Right cardiac atrium (tissue), 5 donors: ENCODE measurements around the gene TMEM44. TPM values are rescaled to one million over a fixed set of nuclear protein-coding genes. Genes with fewer than 3 reads are reported as not detected.

Source experiments
- ATAC-seq, 2 donors: fragments of 200-7000 bp; cut with Tn5 transposase; one replicate each; pipeline versions ENCODE4 v1.8.0 to v1.9.1; 2020; ENCODE audit warnings: moderate library complexity in 2 of 2, mild to moderate bottlenecking in 1 of 2
- DNase-seq, 3 donors: peaks; one replicate each; pipeline ENCODE4 v3.0.0-alpha.2; 2020
- H3K27ac ChIP-seq: one replicate; pipeline ENCODE4 v1.5.1; 2013; ENCODE audit warnings: mild to moderate bottlenecking, low read length, control low read depth, moderate library complexity
- H3K27me3 ChIP-seq: one replicate; pipeline ENCODE4 v1.6.1; 2013; ENCODE audit not compliant: control insufficient read depth, insufficient read depth
- H3K4me1 ChIP-seq: one replicate; pipeline ENCODE4 v1.6.1; 2013; ENCODE audit warnings: low read length; ENCODE audit not compliant: control insufficient read depth, insufficient read depth
- H3K4me3 ChIP-seq: one replicate; pipeline ENCODE4 v1.5.1; 2013; ENCODE audit warnings: low read length, control low read depth
- H3K9me3 ChIP-seq: one replicate; pipeline ENCODE4 v1.6.1; 2013; ENCODE audit warnings: low read length; ENCODE audit not compliant: control insufficient read depth
- WGBS: extraction: QIAGEN DNeasy Blood & Tissue Kit; methylation state at CpG from one replicate; pipeline ENCODE4 v1.1.7; 2013; 5-methylcytosine and 5-hydroxymethylcytosine counted together
- intact Hi-C, 4 donors: fragments of 100-400 bp; cut with DNase I; formaldehyde crosslinking; loops; one replicate each; pipeline versions ENCODE4 v1.11.0 to v1.14.0; 2022 to 2023
- polyA plus RNA-seq: library from polyadenylated mRNA; stranded (reverse); fragments of 200-250 nt; gene quantifications from one replicate; pipeline ENCODE4 v1.2.3, GENCODE V29; 2013
- total RNA-seq, 4 donors: library from RNA; stranded (reverse); fragmentation: NEBNext Ultra II Directional; extraction: Animal tissue kit (Norgen Biotek cat#: 25700); gene quantifications; one replicate each; pipeline ENCODE4 v1.2.1, GENCODE V29; 2021
- donor health status: healthy with polysubstance abuse.
- donor health status: DM: no; HTN: yes; CAD: no.
- donor health status: DM: no; HTN: no; CAD: no.
- donor health status: DM: no; HTN: yes; CAD: no; lungs with severe emphysema.
- donor health status: DM: yes; HTN: yes; CAD: no.

The TMEM44 gene
- total and polyA plus RNA-seq, 5 donors, result 5.1 to 11.3 (median 7.6) TPM

DNA sequence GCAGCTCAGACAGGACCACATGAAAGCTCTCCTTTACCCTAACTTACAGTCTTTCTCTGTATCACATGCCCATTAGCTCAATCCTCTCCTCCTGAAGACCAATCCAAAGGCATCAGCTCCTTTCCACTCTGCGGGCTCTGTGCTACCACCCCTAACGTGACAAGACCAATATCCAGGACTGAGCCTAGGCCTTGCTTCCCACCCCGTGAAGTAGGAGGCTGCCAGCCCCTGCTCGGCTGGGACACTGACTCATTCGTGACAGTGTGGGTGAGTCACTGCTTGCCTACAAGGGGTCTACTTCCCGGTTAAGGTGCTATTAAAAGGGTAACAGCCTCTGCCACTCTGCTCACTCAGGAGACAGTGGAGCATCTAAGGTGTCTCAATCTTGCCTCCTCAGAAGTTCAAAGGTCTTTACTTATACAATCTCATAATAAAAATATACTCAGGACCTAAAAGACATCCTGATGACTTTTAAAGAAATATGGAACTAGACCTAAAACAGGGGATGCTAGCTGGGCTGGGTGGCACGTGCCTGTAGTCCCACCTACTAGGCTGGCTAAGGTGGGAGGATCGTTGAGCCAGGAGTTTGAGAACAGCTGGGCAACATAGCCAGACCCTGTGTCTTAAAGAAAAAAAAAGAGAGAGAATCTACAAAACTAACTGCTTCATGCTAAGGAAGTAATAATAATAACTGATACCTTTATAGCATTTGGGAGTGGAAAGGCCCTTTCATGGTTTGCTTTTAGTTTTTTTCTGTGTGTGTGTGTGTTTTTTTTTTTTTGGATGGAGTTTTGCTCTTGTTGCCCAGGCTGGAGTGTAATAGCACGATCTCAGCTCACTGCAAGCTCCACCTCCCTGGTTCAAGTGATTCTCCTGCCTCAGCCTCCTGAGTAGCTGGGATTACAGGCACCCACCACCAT lies 55.0 kb downstream of the TMEM44 start:
- peak overlapping the region; percentile 57 for H3K27ac ChIP-seq
- H3K27me3 ChIP-seq, result no peaks in the 10 kb centered on the region
- intact Hi-C loops, result loop anchor here in 2 of 4 donors (5.0 kb wide), 2 partner anchors 101 to 106 kb away; no protein-coding TSS in a partner anchor
- peaks cover 8% of the 10 kb centered on the region for H3K4me1 ChIP-seq
- no peak overlapping the region for H3K4me3 ChIP-seq
- H3K9me3 ChIP-seq, result no peaks in the 10 kb centered on the region
- ATAC-seq (peak; percentile 19 to 75), DNase-seq (peak; percentile 71 to 82 (median 76))
- WGBS, result 53% methylated on average over 9 of the region's 9 CpGs

DNA sequence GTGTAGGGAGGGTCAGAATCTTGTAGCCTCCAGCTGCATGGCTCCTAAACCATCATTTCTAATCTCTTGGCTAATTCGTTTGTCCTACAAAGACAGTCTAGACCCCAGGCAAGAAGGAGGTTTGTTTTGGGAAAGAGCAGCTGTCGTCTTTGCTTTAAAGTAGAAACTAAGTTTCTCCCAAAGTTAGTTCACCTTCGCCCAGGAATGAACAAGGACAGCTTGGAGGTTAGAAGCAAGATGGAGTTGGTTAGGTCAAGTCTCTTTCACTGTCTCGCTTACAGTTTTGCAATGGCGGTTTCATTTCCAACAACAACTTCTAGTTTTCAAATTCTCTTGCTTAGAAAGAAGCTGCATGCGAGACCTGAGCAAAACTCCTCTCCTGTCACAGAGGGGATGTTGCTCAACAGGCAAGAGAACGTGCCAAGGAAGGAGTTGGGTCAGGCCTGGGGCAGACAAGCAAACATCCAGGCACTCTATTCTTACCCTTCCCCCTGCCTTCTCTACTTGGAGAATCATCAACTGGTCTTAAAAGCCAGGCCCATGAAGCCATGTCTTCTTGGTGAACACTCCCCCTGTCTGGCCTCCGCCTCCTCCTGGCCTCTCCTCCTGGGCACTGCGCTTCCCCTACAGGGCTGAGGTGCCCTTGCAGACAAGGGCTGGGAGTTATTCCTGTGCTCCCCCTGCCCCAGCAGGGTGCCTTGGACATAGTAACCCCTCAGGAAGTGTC lies 57.6 kb downstream of the TMEM44 start:
- no peaks in the 10 kb centered on the region for H3K27me3 ChIP-seq
- H3K9me3 ChIP-seq, result no peaks in the 10 kb centered on the region
- WGBS, result 71% methylated on average over 9 of the region's 9 CpGs
- intact Hi-C loops, result loop anchor here in 2 of 4 donors (5.0 kb wide), 2 partner anchors 98 to 103 kb away; no protein-coding TSS in a partner anchor
- ATAC-seq (peak; percentile 20 to 32), DNase-seq (peak; percentile 65 to 81 (median 76))
- peak overlapping the region; percentile 55 for H3K27ac ChIP-seq
- H3K4me3 ChIP-seq, result no peak overlapping the region
- peaks cover 20% of the 10 kb centered on the region for H3K4me1 ChIP-seq

DNA sequence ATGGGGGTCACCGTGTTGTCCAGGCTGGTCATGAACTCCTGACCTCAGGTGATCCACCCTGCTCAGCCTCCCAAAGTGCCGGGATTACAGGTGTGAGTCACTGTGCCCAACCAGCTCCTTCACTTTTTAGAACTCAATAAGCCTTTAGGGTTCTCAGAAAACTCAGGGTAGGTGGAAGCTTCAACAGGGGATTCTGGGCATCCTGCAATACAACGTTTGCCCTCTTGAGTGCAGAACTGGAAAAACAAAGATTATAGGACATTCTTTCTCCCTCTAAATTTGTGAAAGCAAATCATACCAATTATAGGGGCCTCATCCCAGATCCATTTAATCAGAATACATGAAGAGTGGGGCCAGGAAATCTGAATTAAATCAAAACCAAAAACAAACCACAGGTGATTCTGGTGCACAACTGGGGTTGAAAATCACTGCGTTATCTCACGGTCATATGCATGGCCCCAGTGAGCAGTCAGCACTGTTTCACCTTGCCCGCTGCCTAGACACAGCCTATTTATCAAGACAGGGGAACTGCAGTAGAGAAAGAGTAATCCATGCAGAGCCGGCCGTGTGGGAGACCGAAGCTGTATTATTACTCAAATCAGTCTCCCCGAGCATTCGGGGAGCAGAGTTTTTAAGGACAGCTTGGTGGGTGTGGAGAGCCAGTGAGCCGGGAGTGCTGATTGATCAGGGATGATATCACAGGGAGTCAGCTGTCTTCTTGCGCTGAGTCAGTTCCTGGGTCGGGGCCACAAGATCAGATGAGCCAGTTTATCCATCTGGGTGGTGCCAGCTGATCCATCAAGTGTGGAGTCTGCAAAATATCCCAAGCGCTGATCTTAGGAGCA lies 58.4 kb downstream of the TMEM44 start:
- ATAC-seq (no peak), DNase-seq (peak; percentile 46 to 67 (median 60))
- intact Hi-C loops, result loop anchor here (5.0 kb wide), 3 partner anchors 88 to 103 kb away; partner anchors contain the start of gene ATP13A3 (in 1 of the 4)
- peaks cover 22% of the 10 kb centered on the region for H3K4me1 ChIP-seq
- no peak overlapping the region for H3K4me3 ChIP-seq
- WGBS, result 49% methylated on average over 15 of the region's 15 CpGs
- H3K9me3 ChIP-seq, result no peaks in the 10 kb centered on the region
- no peaks in the 10 kb centered on the region for H3K27me3 ChIP-seq
- no peak overlapping the region for H3K27ac ChIP-seq

DNA sequence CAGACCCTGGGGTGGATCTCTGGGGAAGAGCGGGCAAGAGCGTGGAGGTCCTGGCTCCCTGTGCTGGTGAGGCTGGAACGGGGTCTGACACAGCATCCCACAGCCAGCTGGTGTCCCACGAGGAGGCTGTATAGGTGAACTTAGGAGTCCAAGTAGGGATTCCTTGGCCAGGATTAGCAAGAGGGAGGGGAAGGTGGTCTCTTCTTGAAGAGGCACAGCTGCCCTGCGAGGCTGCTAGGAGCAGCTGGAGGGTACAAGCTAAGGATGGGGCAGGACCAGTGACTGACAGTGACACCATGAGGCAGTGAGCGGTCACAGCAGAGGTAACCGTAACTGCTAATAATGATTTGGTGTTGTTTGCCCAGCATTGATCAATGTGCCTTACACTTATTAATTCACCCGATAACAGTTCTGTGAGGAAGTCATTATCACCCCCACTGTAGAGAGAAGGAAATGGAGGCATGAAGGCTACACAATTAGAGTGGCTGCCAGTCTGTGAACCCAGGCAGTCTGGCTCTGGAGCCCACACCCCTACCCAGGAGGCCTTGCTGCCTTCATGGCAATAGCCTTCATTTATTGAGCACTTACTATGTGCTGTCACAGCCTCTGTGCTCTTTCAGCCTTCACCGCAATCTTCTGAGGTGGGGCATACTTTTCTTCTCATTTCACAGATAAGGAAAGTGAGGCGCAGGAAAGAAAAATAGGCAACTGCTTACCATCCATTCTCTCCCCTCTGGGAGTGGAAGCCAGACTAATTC lies 59.4 kb downstream of the TMEM44 start:
- DNase-seq (peak; percentile 46 to 72 (median 67)), ATAC-seq (peak; percentile 48 to 52)
- Histone ChIP-seq H3K27ac (no peak overlapping the region), H3K4me1 (peaks cover 18% of the 10 kb centered on the region), H3K27me3 (no peaks in the 10 kb centered on the region), H3K9me3 (no peaks in the 10 kb centered on the region), H3K4me3 (no peak overlapping the region)
- intact Hi-C loops, result loop anchor here in 2 of 4 donors (5.0 kb wide), 2 partner anchors 87 to 102 kb away; partner anchors contain the start of gene ATP13A3 (in 1 of the 2)
- 77% methylated on average over 10 of the region's 10 CpGs for WGBS

DNA sequence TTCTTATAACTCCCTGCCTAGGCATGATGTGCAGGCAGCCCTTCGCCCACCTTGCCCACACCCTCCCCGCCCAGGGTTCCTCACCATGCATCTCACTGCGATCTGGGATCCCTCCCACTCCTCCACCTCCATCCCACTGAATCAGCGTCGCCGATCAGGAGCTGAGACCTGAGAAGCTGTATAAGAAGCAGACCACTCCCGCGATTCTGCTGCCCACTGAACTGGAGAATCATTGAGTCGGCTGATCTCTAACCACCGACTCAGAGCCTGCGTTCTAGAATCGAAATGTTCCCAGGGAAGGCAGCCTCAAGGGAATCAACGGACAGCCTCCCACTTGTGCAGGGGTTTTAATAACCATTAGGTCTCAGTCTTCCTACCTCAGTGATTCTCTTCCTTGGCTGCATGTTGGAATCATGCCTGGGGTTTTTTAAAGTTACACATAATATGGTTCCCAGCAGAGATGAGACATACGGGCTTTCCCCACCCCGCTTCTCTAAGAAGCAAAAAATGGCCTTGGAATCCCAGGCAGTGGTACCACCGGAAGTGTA lies 60.2 kb downstream of the TMEM44 start:
- H3K27me3 ChIP-seq, result no peaks in the 10 kb centered on the region
- no peaks in the 10 kb centered on the region for H3K9me3 ChIP-seq
- 85% methylated on average over 16 of the region's 16 CpGs for WGBS
- ATAC-seq (peak in 1 of 2 donors; percentile 5), DNase-seq (no peak)
- H3K4me1 ChIP-seq, result peaks cover 18% of the 10 kb centered on the region
- intact Hi-C loops, result loop anchor here in 2 of 4 donors (5.0 kb wide), 2 partner anchors 86 to 101 kb away; partner anchors contain the start of gene ATP13A3 (in 1 of the 2)
- peak overlapping the region; percentile 94 for H3K27ac ChIP-seq
- H3K4me3 ChIP-seq, result no peak overlapping the region

DNA sequence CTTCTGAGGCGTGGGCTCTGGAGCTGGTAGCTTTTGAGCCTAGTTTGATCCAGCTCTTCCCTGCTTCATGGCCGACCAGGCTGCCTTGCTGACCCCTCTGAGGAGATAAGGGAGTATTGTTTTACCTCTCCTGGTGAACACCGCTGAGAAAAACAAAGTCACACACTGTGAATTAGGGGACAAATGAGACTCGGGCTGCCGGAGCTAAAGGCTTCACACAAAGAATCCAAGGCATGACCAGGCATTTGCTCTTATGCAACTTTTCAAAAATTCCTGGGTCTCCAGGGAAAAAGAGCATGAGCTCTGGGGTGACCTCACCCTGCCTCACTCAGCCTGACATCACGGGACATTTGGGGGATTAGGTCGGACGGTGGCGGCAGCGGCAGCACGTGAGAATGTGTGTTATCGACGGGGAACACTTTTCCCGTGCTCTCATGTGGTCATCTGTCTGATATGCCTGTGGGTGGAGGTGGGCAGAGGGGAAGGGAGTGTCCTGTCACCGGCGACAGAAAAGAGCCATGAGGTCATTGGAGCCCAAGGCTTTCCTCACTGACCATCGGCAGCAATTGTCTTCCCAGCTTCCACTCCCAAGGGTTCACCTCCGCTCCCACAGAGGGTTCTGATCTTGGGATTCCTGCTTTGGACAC lies 61.0 kb downstream of the TMEM44 start:
- DNase-seq (peak; percentile 86 to 89 (median 87)), ATAC-seq (peak; percentile 74 to 89)
- Histone ChIP-seq H3K4me3 (no peak overlapping the region), H3K27ac (peak overlapping the region; percentile 94), H3K9me3 (no peaks in the 10 kb centered on the region), H3K4me1 (peaks cover 18% of the 10 kb centered on the region), H3K27me3 (no peaks in the 10 kb centered on the region)
- intact Hi-C loops, result loop anchor here in 2 of 4 donors (5.0 kb wide), 2 partner anchors 85 to 100 kb away; partner anchors contain the start of gene ATP13A3 (in 1 of the 2)
- WGBS, result 10% methylated on average over 18 of the region's 18 CpGs

DNA sequence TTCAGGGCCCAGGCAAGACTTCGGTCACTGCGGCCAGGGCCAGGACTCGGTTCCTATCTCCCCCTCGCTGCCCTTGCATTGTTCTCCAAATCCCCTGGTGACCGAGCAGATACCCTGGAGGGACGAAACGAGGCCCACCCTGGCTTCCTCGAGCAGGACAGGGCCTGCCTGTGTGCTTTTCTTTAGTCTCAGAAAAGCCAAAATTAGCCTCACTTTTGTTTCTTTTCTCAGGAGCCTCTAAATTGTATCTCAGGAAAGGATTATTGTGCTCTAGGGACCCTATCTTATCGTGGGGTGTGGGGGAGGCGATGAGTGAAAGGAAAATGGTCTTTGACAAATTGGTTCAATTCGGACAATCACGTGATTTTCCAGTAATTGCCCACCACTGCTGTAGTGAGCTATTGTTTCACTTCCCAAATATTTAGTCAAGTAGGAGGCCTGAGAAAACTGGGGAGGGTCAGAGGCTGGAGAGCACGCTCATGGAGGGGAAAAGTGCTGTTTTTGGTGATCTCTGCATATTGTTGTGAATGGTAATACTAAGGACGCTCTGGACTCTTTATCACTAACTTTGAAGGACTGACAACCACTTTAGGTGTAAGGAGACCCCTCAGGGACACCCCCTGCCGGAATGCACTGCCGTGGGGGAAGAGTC lies 61.6 kb downstream of the TMEM44 start:
- H3K4me1 ChIP-seq, result peaks cover 18% of the 10 kb centered on the region
- H3K27me3 ChIP-seq, result no peaks in the 10 kb centered on the region
- 33% methylated on average over 16 of the region's 16 CpGs for WGBS
- H3K9me3 ChIP-seq, result no peaks in the 10 kb centered on the region
- intact Hi-C loops, result loop anchor here in 2 of 4 donors (5.0 kb wide), 2 partner anchors 84 to 99 kb away; partner anchors contain the start of gene ATP13A3 (in 1 of the 2)
- H3K4me3 ChIP-seq, result no peak overlapping the region
- peak overlapping the region; percentile 94 for H3K27ac ChIP-seq
- ATAC-seq, result peak; percentile 42 to 61
- peak; percentile 55 to 78 (median 76) for DNase-seq

DNA sequence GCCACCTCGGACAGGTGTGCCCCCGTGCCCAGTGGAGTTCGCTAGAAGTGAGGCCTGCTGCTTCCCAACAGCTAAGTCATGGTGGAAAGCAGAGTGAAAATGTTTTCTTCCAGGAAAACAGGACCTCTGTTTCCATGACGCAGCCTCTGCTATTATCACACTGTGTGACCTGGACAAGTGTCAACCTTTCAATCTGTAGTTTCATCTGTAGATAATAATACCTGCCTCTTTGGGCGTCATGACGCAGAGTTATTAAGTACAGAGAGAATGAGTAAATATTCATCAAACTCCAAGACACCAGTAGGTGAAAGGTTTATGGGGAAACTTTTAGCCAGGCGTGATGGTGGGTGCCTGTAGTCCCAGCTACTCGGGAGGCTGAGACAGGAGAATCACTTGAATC lies 62.3 kb downstream of the TMEM44 start:
- H3K9me3 ChIP-seq, result no peaks in the 10 kb centered on the region
- DNase-seq (no peak), ATAC-seq (no peak)
- peaks cover 15% of the 10 kb centered on the region for H3K4me1 ChIP-seq
- H3K27ac ChIP-seq, result peak overlapping the region; percentile 30
- no peak overlapping the region for H3K4me3 ChIP-seq
- intact Hi-C loops, result loop anchor here in 2 of 4 donors (5.0 kb wide), 2 partner anchors 84 to 99 kb away; partner anchors contain the start of gene ATP13A3 (in 1 of the 2)
- 89% methylated on average over 8 of the region's 8 CpGs for WGBS
- no peaks in the 10 kb centered on the region for H3K27me3 ChIP-seq
